SK-N-SH treated with all-trans-retinoic acid at 6 μM for 48 hours (cell line): ENCODE measurements around the gene IRF2BPL.
A peak's percentile ranks its signal among the peaks of the same experiment; 100 is the strongest.

Experiments used
- ATAC-seq: fragments of 200-7000 bp; cut with Tn5 transposase; 3 replicates; pipeline ENCODE4 v1.9.1; 2020; ENCODE audit warnings: mild to moderate bottlenecking, moderate library complexity
- ARNTL ChIP-seq: fragments of 450-650 bp; formaldehyde crosslinking; IDR thresholded peaks from 2 replicates; pipeline ENCODE4 v1.5.0; 2020; ENCODE audit warnings: low read depth, mild to moderate bottlenecking, moderate library complexity, borderline replicate concordance
- BACH2 ChIP-seq: fragments of 250-450 bp; sonication (Bioruptor Pico); IDR thresholded peaks from 2 replicates; pipeline ENCODE4 v1.9.0; 2021; ENCODE audit warnings: mild to moderate bottlenecking, borderline replicate concordance
- CREB5 ChIP-seq: fragments of 250-450 bp; sonication (Bioruptor Pico); IDR thresholded peaks from 2 replicates; pipeline ENCODE4 v1.5.1; 2020; ENCODE audit warnings: low read depth, mild to moderate bottlenecking, moderate library complexity
- CSDC2 ChIP-seq: fragments of 250-450 bp; sonication (Bioruptor Pico); IDR thresholded peaks from 2 replicates; pipeline ENCODE4 v1.5.0; 2020; ENCODE audit warnings: mild to moderate bottlenecking, moderate library complexity
- CSRNP3 ChIP-seq: fragments of 250-450 bp; sonication (Bioruptor Pico); IDR thresholded peaks from 2 replicates; pipeline ENCODE4 v1.5.1; 2021; ENCODE audit warnings: mild to moderate bottlenecking, moderate library complexity
- ESRRG ChIP-seq: fragments of 250-450 bp; sonication (Bioruptor Pico); IDR thresholded peaks from 2 replicates; pipeline ENCODE4 v1.6.1; 2021; ENCODE audit warnings: mild to moderate bottlenecking
- GLIS3 ChIP-seq: fragments of 250-450 bp; sonication (Bioruptor Pico); IDR thresholded peaks from 2 replicates; pipeline ENCODE4 v1.5.0; 2020; ENCODE audit warnings: mild to moderate bottlenecking, moderate library complexity
- ISL1 ChIP-seq: fragments of 250-450 bp; sonication (Bioruptor Pico); IDR thresholded peaks from 2 replicates; pipeline ENCODE4 v2.1.2; 2022; ENCODE audit warnings: mild to moderate bottlenecking, moderate library complexity
- OSR1 ChIP-seq: fragments of 250-450 bp; sonication (Bioruptor Pico); IDR thresholded peaks from 2 replicates; pipeline ENCODE4 v1.8.0; 2022; ENCODE audit warnings: moderate library complexity, mild to moderate bottlenecking, inconsistent platforms
- PATZ1 ChIP-seq: fragments of 250-450 bp; sonication (Bioruptor Pico); IDR thresholded peaks from 2 replicates; pipeline ENCODE4 v1.8.0; 2020; ENCODE audit warnings: mild to moderate bottlenecking, moderate library complexity, borderline replicate concordance
- POU6F1 ChIP-seq: fragments of 250-450 bp; sonication (Bioruptor Pico); IDR thresholded peaks from 2 replicates; pipeline ENCODE4 v1.8.0; 2021; ENCODE audit warnings: low read depth, mild to moderate bottlenecking, moderate library complexity, borderline replicate concordance
- PPARA ChIP-seq: fragments of 250-450 bp; sonication (Bioruptor Pico); IDR thresholded peaks from 2 replicates; pipeline ENCODE4 v1.5.0; 2020; ENCODE audit warnings: mild to moderate bottlenecking, borderline replicate concordance
- RARB ChIP-seq: fragments of 250-450 bp; sonication (Bioruptor Pico); IDR thresholded peaks from 2 replicates; pipeline ENCODE4 v1.8.0; 2021; ENCODE audit warnings: mild to moderate bottlenecking, moderate library complexity
- SNAI2 ChIP-seq: fragments of 250-450 bp; sonication (Bioruptor Pico); IDR thresholded peaks from 2 replicates; pipeline ENCODE4 v1.5.0; 2020; ENCODE audit warnings: mild to moderate bottlenecking, moderate library complexity
- TCF4 ChIP-seq: fragments of 250-450 bp; sonication (Bioruptor Pico); IDR thresholded peaks from 2 replicates; pipeline ENCODE4 v1.8.0; 2021; ENCODE audit warnings: mild to moderate bottlenecking, moderate library complexity, borderline replicate concordance
- TSHZ2 ChIP-seq: fragments of 250-450 bp; sonication (Bioruptor Pico); IDR thresholded peaks from 2 replicates; pipeline ENCODE4 v1.5.0; 2020; ENCODE audit warnings: mild to moderate bottlenecking, moderate library complexity
- ZC3H10 ChIP-seq: fragments of 250-450 bp; sonication (Bioruptor Pico); IDR thresholded peaks from 2 replicates; pipeline ENCODE4 v1.5.1; 2021; ENCODE audit warnings: mild to moderate bottlenecking, moderate library complexity
- ZFP3 ChIP-seq: fragments of 250-450 bp; sonication (Bioruptor Pico); IDR thresholded peaks from 2 replicates; pipeline ENCODE4 v1.5.0; 2020; ENCODE audit warnings: mild to moderate bottlenecking, moderate library complexity
- ZFP30 ChIP-seq: fragments of 450-650 bp; formaldehyde crosslinking; IDR thresholded peaks from 2 replicates; pipeline ENCODE4 v1.5.0; 2022; ENCODE audit warnings: mild to moderate bottlenecking, moderate library complexity
- ZNF70 ChIP-seq: fragments of 450-650 bp; formaldehyde crosslinking; IDR thresholded peaks from 2 replicates; pipeline ENCODE4 v1.5.0; 2020; ENCODE audit warnings: mild to moderate bottlenecking, moderate library complexity
- ZNF8 ChIP-seq: fragments of 450-650 bp; formaldehyde crosslinking; IDR thresholded peaks from 2 replicates; pipeline ENCODE4 v1.5.0; 2020; ENCODE audit warnings: mild to moderate bottlenecking, moderate library complexity

The IRF2BPL gene

GRCh38 chr14:76984787-76985375 is 43.6 kb downstream of the IRF2BPL start:
- TF ChIP-seq ZNF70 (CRISPR knock-in tag) (no peak), BACH2 (CRISPR knock-in tag) (no peak), CREB5 (CRISPR knock-in tag) (no peak), CSDC2 (CRISPR knock-in tag) (no peak), PATZ1 (CRISPR knock-in tag) (no peak), ESRRG (CRISPR knock-in tag) (no peak), OSR1 (CRISPR knock-in tag) (no peak)
- ATAC-seq, result peak; percentile 25

GRCh38 chr14:76984297-76984696 is 44.2 kb downstream of the IRF2BPL start:
- no peak for TF ChIP-seq TCF4 (CRISPR knock-in tag)
- TF ChIP-seq CREB5 (CRISPR knock-in tag), result no peak
- TF ChIP-seq OSR1 (CRISPR knock-in tag), result no peak
- TF ChIP-seq SNAI2 (CRISPR knock-in tag), result no peak
- TF ChIP-seq BACH2 (CRISPR knock-in tag), result no peak
- TF ChIP-seq RARB (CRISPR knock-in tag), result no peak
- no peak for TF ChIP-seq PATZ1 (CRISPR knock-in tag)
- no peak for TF ChIP-seq ZC3H10 (CRISPR knock-in tag)
- no peak for TF ChIP-seq ZFP30
- TF ChIP-seq ZNF70 (CRISPR knock-in tag), result no peak
- TF ChIP-seq ZFP3 (CRISPR knock-in tag), result no peak
- ATAC-seq, result no peak; the same call in 2 of the 3 replicates

GRCh38 chr14:76981670-76982069 is 46.8 kb downstream of the IRF2BPL start:
- ATAC-seq, result no peak
- TF ChIP-seq OSR1 (CRISPR knock-in tag) (no peak), ZFP30 (no peak), CSRNP3 (CRISPR knock-in tag) (no peak), ZNF8 (CRISPR knock-in tag) (no peak), CSDC2 (CRISPR knock-in tag) (no peak), ISL1 (CRISPR knock-in tag) (no peak), GLIS3 (no peak), POU6F1 (no peak), ZFP3 (CRISPR knock-in tag) (no peak), TSHZ2 (CRISPR knock-in tag) (no peak), BACH2 (CRISPR knock-in tag) (no peak), CREB5 (CRISPR knock-in tag) (no peak), RARB (CRISPR knock-in tag) (no peak), PPARA (CRISPR knock-in tag) (no peak), ARNTL (CRISPR knock-in tag) (no peak), ZC3H10 (CRISPR knock-in tag) (no peak)
